ENCODE measurements around the gene PDSS2. TPM values are rescaled to one million over a fixed set of nuclear protein-coding genes. Genes with fewer than 3 reads are reported as not detected.

The PDSS2 gene
- total RNA-seq, 1 experiment from 2014 or later: 17.8 TPM

DNA sequence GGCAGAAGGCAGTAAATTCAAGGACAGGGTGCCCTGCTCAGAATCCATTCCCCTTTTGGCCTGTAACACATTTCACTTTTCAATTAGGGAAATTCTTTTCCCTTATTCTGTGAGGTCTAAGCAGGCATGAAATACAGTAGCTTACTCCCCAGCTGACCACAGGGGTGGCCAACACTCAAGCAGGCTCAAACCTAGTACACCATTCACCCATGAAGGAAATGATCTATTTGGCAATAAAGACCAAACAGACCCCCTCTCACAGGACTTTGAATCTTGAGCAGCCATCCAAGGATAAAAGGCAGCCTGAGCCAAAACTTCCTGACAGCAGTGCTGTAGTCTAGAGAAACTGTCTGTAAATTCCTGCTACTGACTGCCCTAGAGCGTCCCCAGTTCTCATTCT is 17.7 kb downstream of the PDSS2 start:
- no TSS peak for BruUV-seq (replicated peaks)
- no peaks in the 10 kb centered on the region for H3K4me1 ChIP-seq (replicated peaks; ENCODE audit: insufficient read depth)
- DNase-seq: no peak
- H3K9me2 ChIP-seq (ENCODE audit: insufficient read depth): no peaks in the 10 kb centered on the region
- POLR2A ChIA-PET (ENCODE audit: unreplicated experiment): no interaction called here
- H3K79me2 ChIP-seq (ENCODE audit: low read depth): peaks cover 16% of the 10 kb centered on the region
- H2AFZ ChIP-seq: no peak overlapping the region
- H3K4me3 ChIP-seq: no peak overlapping the region
- TF ChIP-seq EZH2 (IDR thresholded peaks at IDR 0.05; ENCODE audit: low read depth): no peak
- TF ChIP-seq, protein P1, sequence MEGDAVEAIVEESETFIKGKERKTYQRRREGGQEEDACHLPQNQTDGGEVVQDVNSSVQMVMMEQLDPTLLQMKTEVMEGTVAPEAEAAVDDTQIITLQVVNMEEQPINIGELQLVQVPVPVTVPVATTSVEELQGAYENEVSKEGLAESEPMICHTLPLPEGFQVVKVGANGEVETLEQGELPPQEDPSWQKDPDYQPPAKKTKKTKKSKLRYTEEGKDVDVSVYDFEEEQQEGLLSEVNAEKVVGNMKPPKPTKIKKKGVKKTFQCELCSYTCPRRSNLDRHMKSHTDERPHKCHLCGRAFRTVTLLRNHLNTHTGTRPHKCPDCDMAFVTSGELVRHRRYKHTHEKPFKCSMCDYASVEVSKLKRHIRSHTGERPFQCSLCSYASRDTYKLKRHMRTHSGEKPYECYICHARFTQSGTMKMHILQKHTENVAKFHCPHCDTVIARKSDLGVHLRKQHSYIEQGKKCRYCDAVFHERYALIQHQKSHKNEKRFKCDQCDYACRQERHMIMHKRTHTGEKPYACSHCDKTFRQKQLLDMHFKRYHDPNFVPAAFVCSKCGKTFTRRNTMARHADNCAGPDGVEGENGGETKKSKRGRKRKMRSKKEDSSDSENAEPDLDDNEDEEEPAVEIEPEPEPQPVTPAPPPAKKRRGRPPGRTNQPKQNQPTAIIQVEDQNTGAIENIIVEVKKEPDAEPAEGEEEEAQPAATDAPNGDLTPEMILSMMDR (conservative IDR thresholded peaks at IDR 0.05): no peak
- CTCF ChIA-PET: no interaction called here
- H3K4me2 ChIP-seq: no peak overlapping the region
- no peak overlapping the region for H3K27ac ChIP-seq
- intact Hi-C loops (cut with micrococcal nuclease; ENCODE audit: unreplicated experiment): no loop called here
- H3F3A ChIP-seq (ENCODE audit: insufficient read depth, low read depth): no peaks in the 10 kb centered on the region
- no peaks in the 10 kb centered on the region for H3K9me3 ChIP-seq (ENCODE audit: insufficient read depth, low read depth)
- no peaks in the 10 kb centered on the region for H4K20me1 ChIP-seq (ENCODE audit: insufficient read depth)
- H3K36me3 ChIP-seq (ENCODE audit: low read depth): no peaks in the 10 kb centered on the region
- no peaks in the 10 kb centered on the region for H3K27me3 ChIP-seq (ENCODE audit: insufficient read depth, low read depth)

DNA sequence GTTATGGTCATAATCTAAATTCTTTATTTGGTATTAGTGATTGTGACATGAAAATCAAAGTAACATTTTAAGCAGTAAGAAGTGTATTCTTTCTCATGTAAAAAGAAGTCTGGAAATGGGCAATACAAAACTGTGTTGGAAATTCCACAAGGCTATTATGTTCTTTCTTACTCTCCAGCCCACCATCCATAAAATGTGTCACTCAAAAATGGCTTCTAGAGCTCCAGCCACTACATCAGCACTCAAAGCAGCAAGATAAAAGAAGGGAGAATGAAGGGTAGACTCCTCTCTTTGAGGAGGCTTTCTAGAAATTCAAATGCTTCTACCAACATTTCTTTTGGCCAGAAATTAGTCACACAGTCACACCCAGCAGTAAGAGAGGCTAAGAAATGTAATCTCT is 18.4 kb downstream of the PDSS2 start:
- intact Hi-C loops (cut with micrococcal nuclease; ENCODE audit: unreplicated experiment): no loop called here
- H3K4me1 ChIP-seq (replicated peaks; ENCODE audit: insufficient read depth): no peaks in the 10 kb centered on the region
- H2AFZ ChIP-seq: no peak overlapping the region
- no peak overlapping the region for H3K27ac ChIP-seq
- no peak overlapping the region for H3K4me2 ChIP-seq
- H3K27me3 ChIP-seq (ENCODE audit: insufficient read depth, low read depth): no peaks in the 10 kb centered on the region
- no peaks in the 10 kb centered on the region for H3F3A ChIP-seq (ENCODE audit: insufficient read depth, low read depth)
- no peak overlapping the region for H3K4me3 ChIP-seq
- ChIA-PET POLR2A (ENCODE audit: unreplicated experiment) (no interaction called here), CTCF (no interaction called here)
- no peaks in the 10 kb centered on the region for H4K20me1 ChIP-seq (ENCODE audit: insufficient read depth)
- H3K9me3 ChIP-seq (ENCODE audit: insufficient read depth, low read depth): no peaks in the 10 kb centered on the region
- TF ChIP-seq, protein P1 (conservative IDR thresholded peaks at IDR 0.05): no peak
- no peak for TF ChIP-seq EZH2 (IDR thresholded peaks at IDR 0.05; ENCODE audit: low read depth)
- H3K36me3 ChIP-seq (ENCODE audit: low read depth): 0 out of 2 replicates have a peak, but pooled peaks cover 1% of the 10 kb centered on the region
- peaks cover 16% of the 10 kb centered on the region for H3K79me2 ChIP-seq (ENCODE audit: low read depth)
- no TSS peak for BruUV-seq (replicated peaks)
- DNase-seq: no peak
- H3K9me2 ChIP-seq (ENCODE audit: insufficient read depth): no peaks in the 10 kb centered on the region

DNA sequence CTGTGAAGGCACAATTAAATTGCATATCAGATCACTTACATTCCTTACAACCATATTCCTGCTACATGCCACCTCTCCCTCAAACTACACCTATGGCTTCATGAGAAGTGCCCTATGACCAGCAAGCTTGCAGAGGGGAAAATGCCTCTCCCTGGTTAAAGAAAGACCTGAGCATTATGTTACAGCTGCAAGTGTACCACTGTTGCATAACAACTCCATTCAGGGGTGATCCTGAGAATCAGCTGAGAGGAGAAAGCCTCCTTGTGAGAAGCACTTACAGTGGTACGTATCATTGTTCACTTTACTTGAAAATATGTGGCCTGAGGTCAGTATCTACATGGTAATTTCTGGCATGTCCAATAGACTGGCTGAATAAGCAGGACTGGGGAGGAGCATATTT is 20.0 kb downstream of the PDSS2 start:
- H2AFZ ChIP-seq: no peak overlapping the region
- intact Hi-C loops (cut with micrococcal nuclease; ENCODE audit: unreplicated experiment): no loop called here
- H3K9me3 ChIP-seq (ENCODE audit: insufficient read depth, low read depth): no peaks in the 10 kb centered on the region
- BruUV-seq (replicated peaks): no TSS peak
- no peaks in the 10 kb centered on the region for H3F3A ChIP-seq (ENCODE audit: insufficient read depth, low read depth)
- no peak overlapping the region for H3K27ac ChIP-seq
- peaks cover 16% of the 10 kb centered on the region for H3K79me2 ChIP-seq (ENCODE audit: low read depth)
- ChIA-PET POLR2A (ENCODE audit: unreplicated experiment) (no interaction called here), CTCF (no interaction called here)
- no peaks in the 10 kb centered on the region for H3K27me3 ChIP-seq (ENCODE audit: insufficient read depth, low read depth)
- no peak overlapping the region for H3K4me2 ChIP-seq
- no peaks in the 10 kb centered on the region for H3K9me2 ChIP-seq (ENCODE audit: insufficient read depth)
- TF ChIP-seq, protein P1 (conservative IDR thresholded peaks at IDR 0.05): no peak
- TF ChIP-seq EZH2 (IDR thresholded peaks at IDR 0.05; ENCODE audit: low read depth): no peak
- DNase-seq: no peak
- no peaks in the 10 kb centered on the region for H4K20me1 ChIP-seq (ENCODE audit: insufficient read depth)
- 0 out of 2 replicates have a peak, but pooled peaks cover 3% of the 10 kb centered on the region for H3K36me3 ChIP-seq (ENCODE audit: low read depth)
- H3K4me1 ChIP-seq (replicated peaks; ENCODE audit: insufficient read depth): no peaks in the 10 kb centered on the region
- no peak overlapping the region for H3K4me3 ChIP-seq
